ENCODE measurements around the gene MKS1. TPM values are rescaled to one million over a fixed set of nuclear protein-coding genes. Genes with fewer than 3 reads are reported as not detected.

The MKS1 gene
- total RNA-seq, 1 experiment from 2014 or later, result 20.2 TPM

DNA sequence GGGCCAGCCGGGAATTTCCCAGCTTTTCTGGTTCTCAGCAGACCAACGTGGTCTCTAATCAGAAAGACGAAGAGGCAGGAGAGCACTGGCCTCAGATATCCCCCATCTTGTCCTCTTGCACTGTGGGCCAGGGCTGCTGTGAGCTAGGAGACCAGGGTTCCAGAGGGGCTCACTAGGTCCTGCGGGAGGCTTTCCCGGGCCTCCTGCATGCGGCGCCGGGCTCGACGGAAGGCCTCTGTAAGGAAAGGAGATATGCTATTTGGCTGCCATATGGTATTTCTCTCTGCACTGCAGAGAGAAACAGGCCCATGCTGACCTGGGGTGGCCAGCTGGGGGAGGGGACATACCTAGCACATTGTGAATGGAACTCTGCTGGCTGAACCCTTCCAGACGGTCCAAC, 13.1 kb downstream of the MKS1 start:
- no peak for DNase-seq (ENCODE audit: extremely low read depth, low read depth)

DNA sequence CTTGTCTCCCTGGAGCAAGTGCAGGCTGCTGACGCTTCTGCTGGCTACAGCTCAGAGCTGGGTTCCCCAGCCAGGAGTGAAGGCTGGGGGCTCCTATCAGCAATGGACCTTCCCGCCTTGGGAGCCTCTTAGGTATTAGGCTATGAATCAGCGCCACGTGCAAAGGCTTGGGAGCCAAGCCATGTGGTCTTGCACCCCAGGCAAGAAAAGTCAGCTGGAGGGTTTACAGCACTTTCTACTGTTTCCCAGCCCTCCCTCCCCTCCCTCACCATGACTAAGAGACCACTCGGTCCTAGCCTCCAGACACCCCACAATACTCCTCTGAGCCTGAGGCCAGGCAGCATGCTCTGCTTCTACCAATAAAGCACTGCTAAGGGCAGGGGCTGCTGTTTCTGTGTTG, 14.3 kb downstream of the MKS1 start:
- DNase-seq (ENCODE audit: extremely low read depth, low read depth), result no peak

DNA sequence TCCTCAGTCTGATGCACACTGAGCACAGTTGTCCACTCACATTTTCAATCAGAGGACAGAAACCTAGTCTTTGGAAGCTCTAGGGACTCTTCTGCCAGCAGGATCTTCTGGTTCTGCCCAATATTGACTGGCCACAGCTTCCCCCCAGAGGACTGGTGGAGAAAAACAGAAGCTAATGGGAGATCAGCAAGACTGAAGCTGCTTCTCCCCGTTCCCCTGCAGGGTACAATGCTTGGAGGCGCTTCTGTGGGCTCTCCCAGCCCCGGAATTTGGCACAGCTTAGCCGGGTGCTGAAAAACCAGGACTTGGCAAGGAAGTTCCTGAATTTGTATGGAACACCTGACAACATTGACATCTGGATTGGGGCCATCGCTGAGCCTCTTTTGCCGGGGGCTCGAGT, 16.2 kb downstream of the MKS1 start:
- no peak for DNase-seq (ENCODE audit: extremely low read depth, low read depth)

DNA sequence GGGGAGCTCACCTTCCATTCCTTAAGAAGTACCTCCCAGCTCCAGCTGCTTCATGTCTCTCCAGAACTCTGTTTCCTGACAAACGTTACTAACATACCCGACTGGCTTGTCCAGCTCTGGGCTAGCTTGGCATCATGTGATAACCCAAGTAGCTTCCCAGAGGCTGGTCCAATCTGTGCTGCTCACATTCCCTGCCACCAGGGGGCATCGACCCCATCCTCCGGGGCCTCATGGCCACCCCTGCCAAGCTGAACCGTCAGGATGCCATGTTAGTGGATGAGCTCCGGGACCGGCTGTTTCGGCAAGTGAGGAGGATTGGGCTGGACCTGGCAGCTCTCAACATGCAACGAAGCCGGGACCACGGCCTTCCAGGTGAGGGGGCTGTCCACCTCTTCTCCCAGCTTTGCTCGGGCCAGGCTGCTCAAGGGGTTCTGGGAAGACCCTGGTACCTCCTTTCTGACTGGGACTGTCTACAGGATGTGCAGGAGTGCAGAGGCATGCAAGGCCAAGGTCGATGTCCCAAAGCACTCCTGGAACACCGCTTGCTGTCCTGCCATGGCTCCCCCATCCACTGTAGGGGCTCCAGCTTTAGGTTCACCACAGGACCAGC, 18.9 kb downstream of the MKS1 start:
- peak; percentile 53 for DNase-seq (ENCODE audit: extremely low read depth, low read depth)

DNA sequence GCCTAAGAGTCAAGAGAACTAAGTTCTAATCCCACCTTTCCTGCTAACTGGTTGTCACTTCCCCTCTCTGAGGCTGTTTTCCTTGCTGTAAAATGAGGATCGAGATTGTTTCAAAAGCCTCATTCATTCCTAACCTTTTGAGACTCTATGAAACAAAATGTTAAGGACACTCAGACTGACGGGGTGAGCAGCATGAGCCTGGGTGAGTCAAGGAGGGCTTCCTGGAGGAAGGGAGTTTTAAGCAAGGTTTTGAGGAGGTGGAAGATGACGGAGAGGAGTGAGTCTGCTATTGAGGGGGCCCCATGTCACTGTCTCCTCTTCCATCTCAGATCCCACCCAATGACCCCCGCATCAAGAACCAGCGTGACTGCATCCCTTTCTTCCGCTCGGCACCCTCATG, 22.4 kb downstream of the MKS1 start:
- DNase-seq (ENCODE audit: extremely low read depth, low read depth), result no peak

DNA sequence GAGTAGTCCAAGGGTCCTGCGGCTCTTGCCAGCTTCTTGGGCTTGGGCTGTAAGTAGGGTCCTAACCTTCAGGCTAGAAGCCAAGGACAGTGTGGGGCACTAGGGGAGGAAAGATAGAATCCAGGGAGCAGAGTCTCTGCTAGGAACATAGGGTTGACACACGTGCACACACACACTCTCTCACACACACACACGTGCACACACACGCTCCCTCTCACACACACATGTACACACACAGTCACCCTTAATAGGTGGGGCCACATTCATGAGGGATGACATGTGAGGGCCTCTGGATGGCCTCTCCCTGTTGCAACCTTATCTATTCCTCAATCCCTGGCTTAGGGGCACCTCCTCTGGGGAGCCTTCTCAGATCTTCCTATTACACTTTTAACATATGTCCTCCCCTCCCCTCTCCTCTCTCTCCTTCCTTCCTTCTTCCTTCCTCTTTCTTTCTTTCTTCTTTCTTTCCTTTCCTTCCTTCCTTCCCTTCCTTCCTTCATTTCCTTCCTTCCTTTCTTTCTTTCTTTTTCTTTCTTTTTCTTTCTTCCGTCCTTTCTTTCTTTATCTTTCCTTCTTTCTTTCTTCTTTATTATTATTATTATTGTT, 23.4 kb downstream of the MKS1 start:
- no peak for DNase-seq (ENCODE audit: extremely low read depth, low read depth)

DNA sequence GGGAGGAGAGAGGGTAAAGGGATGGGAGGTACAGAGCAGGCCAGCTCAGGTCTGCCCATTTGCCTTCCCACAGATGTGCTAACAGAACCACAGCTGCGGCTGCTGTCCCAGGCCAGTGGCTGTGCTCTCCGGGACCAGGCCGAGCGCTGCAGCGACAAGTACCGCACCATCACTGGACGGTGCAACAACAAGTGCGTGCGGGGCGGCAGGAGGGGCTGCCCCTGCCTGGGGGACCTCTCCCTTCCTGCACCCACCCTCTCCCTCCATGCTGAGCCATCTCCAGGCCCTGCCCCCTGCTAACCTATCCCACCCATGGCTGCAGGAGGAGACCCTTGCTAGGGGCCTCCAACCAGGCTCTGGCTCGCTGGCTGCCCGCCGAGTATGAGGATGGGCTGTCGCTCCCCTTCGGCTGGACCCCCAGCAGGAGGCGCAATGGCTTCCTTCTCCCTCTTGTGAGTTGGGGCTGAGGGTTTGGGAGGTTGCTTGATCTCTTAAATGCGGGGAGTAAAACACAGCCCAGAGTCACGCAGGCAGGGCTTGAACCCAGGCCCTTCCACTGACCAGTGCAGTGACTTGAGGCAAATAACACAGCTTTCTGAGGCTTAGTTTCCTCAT, 25.3 kb downstream of the MKS1 start:
- DNase-seq (ENCODE audit: extremely low read depth, low read depth), result no peak

DNA sequence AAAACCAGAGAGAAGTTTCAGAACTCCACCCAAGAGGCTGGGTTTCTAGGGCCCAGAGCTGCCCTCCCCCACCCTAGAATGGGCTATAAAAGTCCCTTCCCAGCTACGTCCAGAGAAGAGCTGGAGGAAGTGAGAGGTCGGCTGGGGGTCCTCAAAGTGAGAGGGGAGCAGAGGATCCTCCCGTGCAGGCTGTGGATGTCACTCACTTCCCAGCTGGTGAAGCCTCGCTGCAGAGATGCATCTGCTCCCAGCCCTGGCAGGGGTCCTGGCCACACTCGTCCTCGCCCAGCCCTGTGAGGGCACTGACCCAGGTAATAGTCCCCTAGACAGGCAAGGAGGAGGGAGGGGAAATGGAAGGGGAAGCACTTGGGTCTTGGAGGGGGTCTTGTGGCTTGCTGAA, 26.4 kb downstream of the MKS1 start, which contains the start of gene EPX:
TSS of gene EPX (plus strand) at position 115 of the 400 bp plus-strand sequence. CDS start at position 236, 121 bp downstream.
- DNase-seq (ENCODE audit: extremely low read depth, low read depth), result no peak

DNA sequence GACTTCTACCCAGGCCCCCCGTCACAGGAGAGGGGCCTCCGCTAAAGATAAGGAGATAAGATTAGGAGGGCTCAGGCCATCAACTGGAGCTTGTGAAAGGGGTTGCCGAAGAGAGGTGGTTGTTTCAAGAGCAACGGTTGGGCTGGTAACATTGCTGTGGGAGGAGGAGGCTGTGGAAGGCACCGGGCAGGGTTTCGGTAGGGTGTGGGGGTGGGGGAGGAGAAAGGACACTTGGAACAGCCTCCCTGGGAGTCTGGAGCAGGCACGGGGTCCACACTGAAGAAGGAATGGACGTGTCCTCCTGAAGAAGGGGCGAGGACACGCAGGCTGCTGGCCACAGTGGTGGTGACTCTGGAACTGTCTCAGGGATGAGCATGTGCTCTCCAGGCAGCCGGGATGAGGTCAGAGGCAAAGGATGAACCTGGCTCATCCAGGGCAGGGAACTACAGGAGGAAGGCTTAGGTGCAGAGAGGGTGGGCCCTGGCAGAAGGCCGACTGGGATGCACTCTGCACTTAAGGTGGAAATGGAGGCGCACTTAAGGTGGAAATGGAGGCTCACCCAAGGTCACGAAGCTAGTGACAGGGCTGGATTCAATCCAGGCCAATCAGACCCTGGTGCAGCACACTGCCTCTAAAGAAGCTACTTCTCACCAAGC, 27.7 kb downstream of the MKS1 start:
- DNase-seq (ENCODE audit: extremely low read depth, low read depth), result no peak

DNA sequence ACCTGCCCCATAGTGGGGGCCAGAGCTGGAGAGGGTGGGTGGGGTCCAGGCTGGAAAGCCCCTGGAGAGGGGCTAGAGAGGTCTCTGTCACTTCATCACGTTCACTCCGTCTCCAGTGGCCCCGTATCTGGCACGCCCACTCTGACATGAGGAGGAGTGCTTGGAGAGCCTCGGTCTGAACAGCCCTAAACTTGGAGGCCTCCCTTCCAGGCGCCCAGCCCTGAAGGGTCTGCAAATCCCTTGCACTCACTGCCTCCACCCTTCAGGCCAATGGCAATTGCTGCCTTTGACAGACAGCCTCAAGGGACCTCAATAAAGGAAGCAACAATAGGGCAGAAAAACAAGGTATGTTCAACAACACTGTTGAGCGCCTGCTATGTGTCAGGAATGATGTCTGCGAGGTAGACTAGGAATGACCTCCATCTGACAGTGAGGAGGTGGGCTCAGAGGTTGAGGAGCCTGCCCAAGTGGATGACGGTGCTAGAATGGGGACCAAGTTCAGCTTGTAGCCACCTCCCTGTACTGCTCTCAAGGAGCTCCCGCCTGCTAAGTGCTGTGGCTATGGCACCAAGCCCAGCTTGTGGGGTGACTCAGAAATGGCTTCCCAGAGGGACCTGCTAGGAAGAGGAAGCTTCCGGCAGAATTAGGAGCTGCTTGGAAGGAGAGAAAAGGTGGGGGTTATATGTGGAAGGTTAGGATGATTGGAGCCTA, 29.5 kb downstream of the MKS1 start:
- DNase-seq (ENCODE audit: extremely low read depth, low read depth), result peak; percentile 7

DNA sequence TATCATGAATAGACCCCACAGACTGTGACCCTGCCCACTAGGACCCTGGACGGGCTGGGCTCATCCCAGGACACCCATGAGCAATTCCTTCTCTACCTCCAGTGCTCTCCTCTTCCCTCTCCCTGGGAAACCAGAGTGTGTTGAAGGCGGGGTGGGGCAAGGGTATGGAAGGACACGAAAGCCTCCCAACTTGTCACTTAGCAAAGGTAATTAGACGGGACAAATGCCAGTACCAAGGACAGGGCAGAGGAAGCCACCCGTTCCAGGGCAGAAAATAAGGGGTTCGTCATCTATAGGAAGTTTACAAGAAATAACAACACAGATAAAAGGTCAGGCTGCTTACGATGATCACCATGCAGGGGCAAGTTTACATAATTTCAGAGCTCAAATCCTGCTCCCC, 31.4 kb downstream of the MKS1 start:
- DNase-seq (ENCODE audit: extremely low read depth, low read depth), result no peak

DNA sequence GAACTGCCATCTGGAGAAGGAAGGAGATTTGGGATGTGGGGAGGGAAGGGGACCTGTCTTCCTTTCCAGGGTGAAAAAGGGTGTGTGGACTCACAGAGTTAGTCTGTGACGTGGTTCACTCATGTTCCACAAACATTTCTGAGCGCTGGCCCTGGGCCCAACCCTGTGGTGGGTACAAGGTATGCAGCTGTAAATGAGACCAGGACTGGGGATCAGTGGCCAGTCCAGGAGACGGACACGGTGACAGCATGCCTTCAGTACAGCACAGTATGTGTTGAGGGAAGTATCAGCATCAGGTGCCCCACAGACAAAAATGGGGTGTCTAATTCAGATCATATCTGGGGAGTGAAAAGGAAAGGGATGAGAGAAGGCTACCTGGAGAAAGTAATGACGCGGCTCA, 32.0 kb downstream of the MKS1 start:
- no peak for DNase-seq (ENCODE audit: extremely low read depth, low read depth)

DNA sequence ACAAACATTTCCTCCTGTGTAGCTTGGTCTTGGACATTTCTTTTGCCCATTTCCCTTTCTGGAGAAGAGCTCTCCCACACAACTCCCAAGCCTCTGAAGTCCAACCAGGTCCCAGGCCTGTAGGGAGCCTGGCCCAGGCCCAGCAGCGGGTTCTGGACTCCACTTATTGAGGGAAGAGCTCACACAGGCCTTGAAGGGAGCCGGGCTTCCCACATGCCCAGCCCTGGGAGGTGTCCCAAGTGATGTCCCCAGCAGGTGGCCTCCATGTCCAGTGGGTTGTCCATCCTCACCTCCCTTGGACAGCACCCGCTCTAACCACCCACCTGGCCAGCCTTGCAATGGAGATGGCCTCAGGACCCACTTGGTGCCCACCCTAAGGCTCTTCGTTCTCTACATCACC, 32.5 kb downstream of the MKS1 start:
- DNase-seq (ENCODE audit: extremely low read depth, low read depth), result no peak

DNA sequence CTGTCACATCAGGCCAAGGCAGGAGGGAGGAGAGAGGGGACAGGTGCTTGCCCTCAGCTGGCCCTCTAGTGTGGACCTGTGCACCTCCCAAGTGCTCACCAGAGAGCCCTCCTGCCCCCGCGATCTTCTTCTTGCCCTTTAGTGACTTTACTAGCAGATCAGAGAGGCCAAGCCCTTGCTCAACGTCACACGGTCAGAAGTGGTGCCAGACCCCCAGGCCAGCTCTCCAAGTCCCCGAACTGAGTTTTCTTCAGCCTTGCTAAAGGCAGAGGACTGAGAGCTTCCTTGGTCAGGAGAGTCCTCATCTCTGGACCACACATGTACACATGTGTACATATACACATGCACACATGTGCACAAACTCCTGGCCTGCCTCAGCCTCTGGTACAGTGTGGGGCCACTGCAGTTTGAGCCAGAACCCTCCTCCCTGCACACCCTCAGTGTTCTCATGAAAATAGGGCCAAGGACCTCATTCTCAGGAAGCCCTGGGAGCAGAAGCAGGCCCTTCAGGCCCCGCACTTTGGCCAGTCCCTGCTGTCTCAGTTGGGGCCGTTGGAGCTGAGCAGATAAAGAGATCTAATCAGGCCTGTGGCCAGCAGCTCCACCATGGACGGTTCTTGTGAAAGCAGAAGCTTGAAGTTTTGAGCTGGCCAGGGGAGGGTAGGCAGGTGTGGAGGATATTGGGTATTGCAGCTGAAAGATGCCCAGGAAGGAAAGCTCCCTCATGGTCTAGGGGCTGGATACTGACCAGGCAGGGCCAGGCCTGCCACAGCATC, 33.9 kb downstream of the MKS1 start:
- no peak for DNase-seq (ENCODE audit: extremely low read depth, low read depth)

DNA sequence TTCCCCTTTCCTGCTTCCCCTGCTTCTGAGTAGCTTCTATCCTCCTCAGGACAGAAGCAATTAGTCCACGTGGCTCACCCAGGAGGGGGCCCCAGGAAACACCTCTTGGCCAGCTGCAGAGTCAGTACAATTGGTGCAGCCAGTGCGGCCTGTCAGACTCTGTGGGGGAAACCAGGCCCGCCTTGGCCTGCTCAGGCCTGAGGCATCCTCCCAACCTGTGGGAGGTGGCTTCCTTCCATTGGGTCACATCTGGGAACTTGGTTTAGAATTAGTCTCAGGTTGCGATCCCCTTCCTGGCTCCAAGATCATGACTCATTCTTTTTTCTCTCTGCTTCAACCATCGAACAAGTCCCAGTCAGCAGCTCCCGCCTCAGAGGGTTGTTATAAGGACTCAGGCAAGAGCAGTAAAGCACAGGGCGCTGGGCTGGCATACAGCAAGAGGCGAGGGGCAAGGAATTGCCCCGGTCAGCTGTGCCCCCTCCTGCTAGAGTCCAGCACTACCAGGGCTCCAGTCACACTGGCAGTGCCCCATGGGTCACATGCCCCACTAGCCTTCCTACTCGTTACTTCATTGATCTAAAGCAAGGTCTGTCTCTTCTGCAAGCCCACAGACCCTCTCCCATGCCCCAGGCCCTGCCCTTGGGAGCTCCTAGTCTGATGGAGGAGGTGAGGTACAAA, 34.6 kb downstream of the MKS1 start:
- no peak for DNase-seq (ENCODE audit: extremely low read depth, low read depth)

DNA sequence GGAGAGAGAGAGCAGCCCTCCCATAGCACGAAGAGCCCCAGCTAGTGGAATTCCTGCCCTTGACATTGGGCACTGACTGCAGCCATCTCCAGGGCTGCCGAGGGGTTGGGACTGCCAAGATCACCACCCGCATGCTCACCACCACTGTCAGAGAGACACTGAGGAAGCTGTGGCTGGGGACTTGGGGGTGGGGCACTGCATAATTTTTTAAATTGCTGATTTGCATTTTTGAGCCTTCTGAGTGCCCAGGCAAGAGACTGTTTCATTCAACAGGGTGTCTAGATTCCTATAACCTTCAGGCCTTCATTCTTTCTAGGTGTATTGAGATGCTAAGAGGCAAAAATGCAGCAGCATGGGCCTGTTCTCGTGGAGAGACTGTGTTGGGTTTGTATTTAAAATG, 35.5 kb downstream of the MKS1 start:
- DNase-seq (ENCODE audit: extremely low read depth, low read depth), result no peak

DNA sequence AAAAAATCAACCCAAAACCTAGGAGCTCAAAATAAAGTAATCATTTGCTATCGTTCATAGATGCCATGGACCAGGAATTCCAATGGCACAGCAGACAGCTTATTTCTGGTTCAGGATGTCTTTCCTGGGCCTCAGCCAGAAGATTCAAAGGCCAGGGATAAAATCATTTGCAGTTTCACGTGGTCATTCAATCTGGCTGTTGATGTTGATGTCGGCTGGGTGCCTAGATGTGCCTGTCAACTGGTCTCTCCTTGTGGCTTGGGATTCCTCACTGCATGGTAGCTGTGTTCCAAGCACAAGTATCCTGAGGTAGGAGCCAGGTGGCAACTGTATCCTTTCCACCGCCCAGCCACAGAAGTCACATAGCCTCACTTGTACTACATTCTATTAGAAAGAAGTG, 37.3 kb downstream of the MKS1 start:
- no peak for DNase-seq (ENCODE audit: extremely low read depth, low read depth)

DNA sequence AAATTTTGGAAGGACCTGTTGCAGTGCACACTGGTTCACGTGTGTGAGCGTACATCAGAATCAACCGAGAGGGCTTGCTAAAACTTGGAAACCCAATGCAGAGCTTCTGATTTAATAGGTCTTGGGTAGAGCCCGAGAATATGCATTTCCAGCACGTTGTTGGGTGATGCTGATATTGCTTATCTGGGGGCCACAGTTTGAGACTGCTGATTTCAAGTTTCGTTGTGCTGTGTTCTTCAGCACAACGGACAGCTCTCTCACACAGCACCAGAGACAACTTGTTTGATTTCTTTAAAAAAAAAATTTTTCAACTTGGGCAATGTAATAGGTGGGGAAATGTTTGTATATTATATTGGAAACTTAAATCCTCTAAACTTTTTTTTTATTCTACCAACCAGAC, 42.9 kb downstream of the MKS1 start:
- DNase-seq (ENCODE audit: extremely low read depth, low read depth), result no peak

DNA sequence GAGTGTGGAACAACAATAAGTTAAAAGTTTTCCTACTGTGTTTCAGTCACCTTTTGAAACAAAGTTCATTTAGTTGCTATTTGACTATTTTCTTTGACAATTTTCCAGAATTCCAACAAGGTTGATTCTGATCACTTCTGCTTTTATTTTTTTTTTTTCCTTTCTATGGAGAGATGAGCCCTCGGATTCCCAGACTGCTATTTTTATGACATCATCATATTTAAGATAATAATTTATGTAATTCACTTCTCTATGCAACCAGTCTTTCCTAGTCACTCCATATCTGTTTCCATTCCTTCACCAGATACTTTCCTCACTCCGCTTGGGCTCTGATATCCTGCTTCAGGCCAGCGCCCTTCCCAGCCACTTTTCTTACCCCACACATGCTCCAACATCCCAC, 44.2 kb downstream of the MKS1 start:
- no peak for DNase-seq (ENCODE audit: extremely low read depth, low read depth)
